Stimulated activated CD8-positive, alpha-beta memory T cell treated with anti-CD3 and anti-CD28 coated beads, Interleukin-15, amount 100 ng/mL, for 1 hour (primary cell): Measurements from ENCODE around the gene HIPK1.
A peak's percentile ranks its signal among the peaks of the same experiment; 100 is the strongest.

Experiments used
- DNase-seq: peaks from one replicate; pipeline ENCODE4 v3.0.0-alpha.2; 2020; ENCODE audit warnings: low read depth

The HIPK1 gene

GRCh38 chr1:113913887-113914664 is 15.0 kb upstream of the HIPK1 start:
- no peak for DNase-seq

GRCh38 chr1:113916974-113917373 is 12.2 kb upstream of the HIPK1 start:
- DNase-seq, result no peak

GRCh38 chr1:113917400-113918082 is 11.6 kb upstream of the HIPK1 start:
- no peak for DNase-seq

GRCh38 chr1:113918243-113918642 is 10.9 kb upstream of the HIPK1 start:
- DNase-seq, result no peak

- no peak for DNase-seq
Observed at GRCh38 chr1:113922957-113923356, 6.2 kb upstream of the HIPK1 start.

GRCh38 chr1:113924473-113924872 is 4.7 kb upstream of the HIPK1 start:
- no peak for DNase-seq

- no peak for DNase-seq
Observed at GRCh38 chr1:113928187-113928930, 765 bp upstream of the HIPK1 start.

- peak; percentile 27 for DNase-seq
Observed at GRCh38 chr1:113929750-113930498, 800 bp downstream of the HIPK1 start.

GRCh38 chr1:113930499-113931161 is 1.5 kb downstream of the HIPK1 start:
- peak; percentile 51 for DNase-seq

- no peak for DNase-seq
Observed at GRCh38 chr1:113931451-113931851, 2.3 kb downstream of the HIPK1 start.

- no peak for DNase-seq
Observed at GRCh38 chr1:113934006-113934405, 4.9 kb downstream of the HIPK1 start.

GRCh38 chr1:113934511-113935055 is 5.5 kb downstream of the HIPK1 start:
- no peak for DNase-seq

- DNase-seq, result no peak
Observed at GRCh38 chr1:113935176-113935575, 6.1 kb downstream of the HIPK1 start.

- DNase-seq, result no peak
Observed at GRCh38 chr1:113935970-113936369, 6.8 kb downstream of the HIPK1 start.

- DNase-seq, result no peak
Observed at GRCh38 chr1:113937146-113937545, 8.0 kb downstream of the HIPK1 start.

- DNase-seq, result no peak
Observed at GRCh38 chr1:113938192-113938591, 9.1 kb downstream of the HIPK1 start.

- no peak for DNase-seq
Observed at GRCh38 chr1:113940365-113941244, 11.5 kb downstream of the HIPK1 start.

GRCh38 chr1:113941245-113941559 is 12.1 kb downstream of the HIPK1 start:
- DNase-seq, result no peak

GRCh38 chr1:113942527-113942926 is 13.4 kb downstream of the HIPK1 start:
- DNase-seq, result no peak

- DNase-seq, result no peak
Observed at GRCh38 chr1:113943028-113943811, 14.1 kb downstream of the HIPK1 start.
